Measurements from ENCODE around the gene DCX.

- TF ChIP-seq EZH2 (IDR thresholded peaks at IDR 0.05; ENCODE audit: low read length, unreplicated experiment) (no peak), CTCF (conservative IDR thresholded peaks at IDR 0.05; ENCODE audit: low read depth, low read length) (no peak), EZH2phosphoT487 (IDR thresholded peaks at IDR 0.05; ENCODE audit: borderline replicate concordance, low read length) (no peak)
These were observed 63.6 kb downstream of the DCX start for GRCh38 chrX:111348429-111348828.

All from PC-3 (cell line).